A549 (cell line): ENCODE results near the gene CALM1.

Source experiments
- EP300 ChIP-seq, 2 experiments: fragments of >200 bp; sonication (Bioruptor Twin); formaldehyde crosslinking; IDR thresholded peaks; 2 replicates in 1 of 2; 3 replicates in 1 of 2; pipeline ENCODE4 v1.6.1; 2016 to 2017
- HOXB13 ChIP-seq: fragments of 250-450 bp; sonication (Bioruptor Pico); IDR thresholded peaks from 2 replicates; pipeline ENCODE4 v1.5.0; 2020; ENCODE audit warnings: low read depth, mild to moderate bottlenecking, moderate library complexity
- JUN ChIP-seq, 2 experiments: fragments of >200 bp; sonication (Bioruptor Twin); formaldehyde crosslinking; IDR thresholded peaks; 2 replicates in 1 of 2; 3 replicates in 1 of 2; pipeline ENCODE4 v1.6.1; 2016 to 2017
- POLR2A ChIP-seq: IDR thresholded peaks from 2 replicates; pipeline ENCODE4 v1.6.1; 2012; ENCODE audit warnings: mild to moderate bottlenecking, low read length
- RFX5 ChIP-seq: fragments of 450-650 bp; IDR thresholded peaks from 2 replicates; pipeline ENCODE4 v1.7.1; 2014; ENCODE audit warnings: antibody characterized with exemption, mild to moderate bottlenecking, moderate library complexity
- TF ChIP-seq, protein P1 (sequence below): fragments of 450-650 bp; IDR thresholded peaks from 2 replicates; pipeline ENCODE4 v1.6.1; 2014; ENCODE audit warnings: antibody characterized with exemption
- TF ChIP-seq, protein P2 (sequence below): fragments of >200 bp; sonication (Bioruptor Twin); formaldehyde crosslinking; IDR thresholded peaks from 3 replicates; pipeline ENCODE4 v1.5.1; 2016
- TF ChIP-seq, protein P3 (sequence below): fragments of 200-600 bp; sonication (generic); IDR thresholded peaks from 2 replicates; pipeline ENCODE4 v1.6.1; 2016; ENCODE audit warnings: antibody characterized with exemption, mild to moderate bottlenecking, moderate library complexity
- TF ChIP-seq, protein P4 (sequence below): fragments of >200 bp; sonication (Bioruptor Twin); formaldehyde crosslinking; IDR thresholded peaks from 3 replicates; pipeline ENCODE4 v1.6.1; 2016

DNA sequence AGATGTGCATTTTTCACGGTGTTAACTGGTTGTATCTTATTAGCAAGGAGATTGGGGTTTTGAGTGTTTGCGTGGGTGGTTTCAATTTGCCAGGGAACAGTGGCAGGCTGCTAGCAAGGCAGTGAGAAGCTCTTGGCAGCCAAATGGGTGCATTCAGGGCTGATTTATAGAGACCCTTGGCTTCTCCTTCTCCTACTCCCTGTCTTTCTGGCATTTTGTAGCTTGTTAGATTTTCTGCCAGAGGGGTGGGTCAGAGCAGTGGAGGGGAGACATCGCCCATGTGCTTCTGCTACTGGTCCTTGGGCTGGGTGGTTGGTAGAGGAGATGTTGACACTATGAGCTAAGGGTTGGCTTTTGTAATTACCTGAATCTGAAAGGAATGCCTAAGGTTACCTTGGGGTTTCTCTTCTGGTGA, 9.6 kb downstream of the CALM1 start:
- TF ChIP-seq POLR2A = no peak
- TF ChIP-seq, protein P1, sequence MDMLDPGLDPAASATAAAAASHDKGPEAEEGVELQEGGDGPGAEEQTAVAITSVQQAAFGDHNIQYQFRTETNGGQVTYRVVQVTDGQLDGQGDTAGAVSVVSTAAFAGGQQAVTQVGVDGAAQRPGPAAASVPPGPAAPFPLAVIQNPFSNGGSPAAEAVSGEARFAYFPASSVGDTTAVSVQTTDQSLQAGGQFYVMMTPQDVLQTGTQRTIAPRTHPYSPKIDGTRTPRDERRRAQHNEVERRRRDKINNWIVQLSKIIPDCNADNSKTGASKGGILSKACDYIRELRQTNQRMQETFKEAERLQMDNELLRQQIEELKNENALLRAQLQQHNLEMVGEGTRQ = no peak
- TF ChIP-seq, protein P2, sequence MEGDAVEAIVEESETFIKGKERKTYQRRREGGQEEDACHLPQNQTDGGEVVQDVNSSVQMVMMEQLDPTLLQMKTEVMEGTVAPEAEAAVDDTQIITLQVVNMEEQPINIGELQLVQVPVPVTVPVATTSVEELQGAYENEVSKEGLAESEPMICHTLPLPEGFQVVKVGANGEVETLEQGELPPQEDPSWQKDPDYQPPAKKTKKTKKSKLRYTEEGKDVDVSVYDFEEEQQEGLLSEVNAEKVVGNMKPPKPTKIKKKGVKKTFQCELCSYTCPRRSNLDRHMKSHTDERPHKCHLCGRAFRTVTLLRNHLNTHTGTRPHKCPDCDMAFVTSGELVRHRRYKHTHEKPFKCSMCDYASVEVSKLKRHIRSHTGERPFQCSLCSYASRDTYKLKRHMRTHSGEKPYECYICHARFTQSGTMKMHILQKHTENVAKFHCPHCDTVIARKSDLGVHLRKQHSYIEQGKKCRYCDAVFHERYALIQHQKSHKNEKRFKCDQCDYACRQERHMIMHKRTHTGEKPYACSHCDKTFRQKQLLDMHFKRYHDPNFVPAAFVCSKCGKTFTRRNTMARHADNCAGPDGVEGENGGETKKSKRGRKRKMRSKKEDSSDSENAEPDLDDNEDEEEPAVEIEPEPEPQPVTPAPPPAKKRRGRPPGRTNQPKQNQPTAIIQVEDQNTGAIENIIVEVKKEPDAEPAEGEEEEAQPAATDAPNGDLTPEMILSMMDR = no peak
- no peak for TF ChIP-seq JUN (IDR thresholded peaks at IDR 0.05)
- TF ChIP-seq EP300 (IDR thresholded peaks at IDR 0.05) = no peak
- TF ChIP-seq, protein P3, sequence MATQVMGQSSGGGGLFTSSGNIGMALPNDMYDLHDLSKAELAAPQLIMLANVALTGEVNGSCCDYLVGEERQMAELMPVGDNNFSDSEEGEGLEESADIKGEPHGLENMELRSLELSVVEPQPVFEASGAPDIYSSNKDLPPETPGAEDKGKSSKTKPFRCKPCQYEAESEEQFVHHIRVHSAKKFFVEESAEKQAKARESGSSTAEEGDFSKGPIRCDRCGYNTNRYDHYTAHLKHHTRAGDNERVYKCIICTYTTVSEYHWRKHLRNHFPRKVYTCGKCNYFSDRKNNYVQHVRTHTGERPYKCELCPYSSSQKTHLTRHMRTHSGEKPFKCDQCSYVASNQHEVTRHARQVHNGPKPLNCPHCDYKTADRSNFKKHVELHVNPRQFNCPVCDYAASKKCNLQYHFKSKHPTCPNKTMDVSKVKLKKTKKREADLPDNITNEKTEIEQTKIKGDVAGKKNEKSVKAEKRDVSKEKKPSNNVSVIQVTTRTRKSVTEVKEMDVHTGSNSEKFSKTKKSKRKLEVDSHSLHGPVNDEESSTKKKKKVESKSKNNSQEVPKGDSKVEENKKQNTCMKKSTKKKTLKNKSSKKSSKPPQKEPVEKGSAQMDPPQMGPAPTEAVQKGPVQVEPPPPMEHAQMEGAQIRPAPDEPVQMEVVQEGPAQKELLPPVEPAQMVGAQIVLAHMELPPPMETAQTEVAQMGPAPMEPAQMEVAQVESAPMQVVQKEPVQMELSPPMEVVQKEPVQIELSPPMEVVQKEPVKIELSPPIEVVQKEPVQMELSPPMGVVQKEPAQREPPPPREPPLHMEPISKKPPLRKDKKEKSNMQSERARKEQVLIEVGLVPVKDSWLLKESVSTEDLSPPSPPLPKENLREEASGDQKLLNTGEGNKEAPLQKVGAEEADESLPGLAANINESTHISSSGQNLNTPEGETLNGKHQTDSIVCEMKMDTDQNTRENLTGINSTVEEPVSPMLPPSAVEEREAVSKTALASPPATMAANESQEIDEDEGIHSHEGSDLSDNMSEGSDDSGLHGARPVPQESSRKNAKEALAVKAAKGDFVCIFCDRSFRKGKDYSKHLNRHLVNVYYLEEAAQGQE = no peak
- TF ChIP-seq, protein P4, sequence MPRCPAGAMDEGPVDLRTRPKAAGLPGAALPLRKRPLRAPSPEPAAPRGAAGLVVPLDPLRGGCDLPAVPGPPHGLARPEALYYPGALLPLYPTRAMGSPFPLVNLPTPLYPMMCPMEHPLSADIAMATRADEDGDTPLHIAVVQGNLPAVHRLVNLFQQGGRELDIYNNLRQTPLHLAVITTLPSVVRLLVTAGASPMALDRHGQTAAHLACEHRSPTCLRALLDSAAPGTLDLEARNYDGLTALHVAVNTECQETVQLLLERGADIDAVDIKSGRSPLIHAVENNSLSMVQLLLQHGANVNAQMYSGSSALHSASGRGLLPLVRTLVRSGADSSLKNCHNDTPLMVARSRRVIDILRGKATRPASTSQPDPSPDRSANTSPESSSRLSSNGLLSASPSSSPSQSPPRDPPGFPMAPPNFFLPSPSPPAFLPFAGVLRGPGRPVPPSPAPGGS = no peak
- no peak for TF ChIP-seq HOXB13 (CRISPR knock-in tag)
- no peak for TF ChIP-seq RFX5
